ENCODE results near the gene BCOR.

Gene BCOR

GRCh38 chrX:40104630-40104984 is 6.8 kb upstream of the BCOR start:
- Histone ChIP-seq H3K9me3 (ENCODE audit: control insufficient read depth, insufficient read depth, low read length) (0 out of 2 replicates have a peak, but pooled peaks cover 2% of the 10 kb centered on the region), H3K27me3 (ENCODE audit: control insufficient read depth, insufficient read depth, low read length) (peaks cover 55% of the 10 kb centered on the region), H3K4me1 (ENCODE audit: control insufficient read depth, insufficient read depth, low read length) (peaks cover 31% of the 10 kb centered on the region), H3K27ac (ENCODE audit: low read depth, low read length) (no peak overlapping the region), H3K36me3 (ENCODE audit: control insufficient read depth, insufficient read depth, low read length) (no peaks in the 10 kb centered on the region), H3K9ac (ENCODE audit: low read depth, low read length) (no peak overlapping the region), H3K4me3 (ENCODE audit: low read depth, low read length) (peak overlapping the region; percentile 66)

GRCh38 chrX:40103565-40104323 is 6.0 kb upstream of the BCOR start:
- Histone ChIP-seq H3K9me3 (ENCODE audit: control insufficient read depth, insufficient read depth, low read length) (0 out of 2 replicates have a peak, but pooled peaks cover 2% of the 10 kb centered on the region), H3K27ac (ENCODE audit: low read depth, low read length) (no peak overlapping the region), H3K36me3 (ENCODE audit: control insufficient read depth, insufficient read depth, low read length) (no peaks in the 10 kb centered on the region), H3K4me1 (ENCODE audit: control insufficient read depth, insufficient read depth, low read length) (peaks cover 34% of the 10 kb centered on the region), H3K9ac (ENCODE audit: low read depth, low read length) (no peak overlapping the region), H3K4me3 (ENCODE audit: low read depth, low read length) (peak overlapping the region; percentile 66), H3K27me3 (ENCODE audit: control insufficient read depth, insufficient read depth, low read length) (peaks cover 59% of the 10 kb centered on the region)

DNA sequence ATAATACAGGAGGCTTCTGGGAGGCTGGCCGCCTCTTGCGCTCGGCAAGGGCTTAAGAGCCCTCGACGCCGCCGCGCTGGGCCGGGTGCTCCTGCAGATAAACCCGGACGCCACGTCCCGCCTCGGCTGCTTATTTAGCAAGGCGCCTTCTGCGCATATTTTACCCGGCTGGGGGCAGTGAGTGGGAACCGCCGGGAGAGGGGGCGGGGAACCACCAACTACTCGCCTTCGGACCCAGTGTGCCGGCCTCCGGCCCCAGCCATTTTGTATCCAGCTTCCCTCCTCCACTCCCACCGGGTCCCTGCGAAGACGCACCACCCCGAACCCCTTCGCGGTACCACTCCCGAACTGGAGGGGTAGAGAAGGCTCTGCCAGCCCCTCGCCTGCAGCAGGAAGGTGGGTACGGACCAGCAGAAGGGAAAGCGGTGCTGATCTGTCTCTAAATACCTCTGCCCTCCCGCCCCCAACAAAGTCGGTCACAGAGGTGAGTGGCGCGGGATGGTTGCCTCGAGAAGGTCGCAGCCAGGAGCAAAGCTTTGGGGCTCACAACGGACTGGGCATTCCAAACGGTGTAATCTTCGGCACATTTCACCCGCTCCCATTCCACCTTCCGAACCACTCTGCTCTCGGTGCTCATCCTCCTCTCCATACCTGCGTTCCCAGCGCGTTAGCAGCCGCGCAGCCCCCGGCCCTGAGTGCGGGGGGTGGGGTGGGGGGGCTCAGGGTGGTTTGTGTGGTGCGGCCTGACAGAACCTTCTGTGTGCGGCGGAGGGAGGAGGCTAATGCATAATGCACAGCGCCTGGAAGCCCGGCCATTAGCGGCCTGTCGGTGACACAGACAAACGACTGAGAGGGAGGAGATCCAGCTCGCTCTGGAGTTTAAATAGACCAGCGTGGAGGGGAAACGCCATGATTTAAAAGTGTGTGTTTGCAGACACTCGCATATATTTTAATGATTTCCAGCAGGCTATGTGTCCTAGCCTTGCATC is 4.9 kb upstream of the BCOR start:
- Histone ChIP-seq H3K9me3 (ENCODE audit: control insufficient read depth, insufficient read depth, low read length) (0 out of 2 replicates have a peak, but pooled peaks cover 2% of the 10 kb centered on the region), H3K36me3 (ENCODE audit: control insufficient read depth, insufficient read depth, low read length) (no peaks in the 10 kb centered on the region), H3K9ac (ENCODE audit: low read depth, low read length) (no peak overlapping the region), H3K4me1 (ENCODE audit: control insufficient read depth, insufficient read depth, low read length) (peaks cover 34% of the 10 kb centered on the region), H3K27me3 (ENCODE audit: control insufficient read depth, insufficient read depth, low read length) (peaks cover 59% of the 10 kb centered on the region), H3K27ac (ENCODE audit: low read depth, low read length) (no peak overlapping the region), H3K4me3 (ENCODE audit: low read depth, low read length) (peak overlapping the region; percentile 36)

GRCh38 chrX:40101430-40101802 is 3.7 kb upstream of the BCOR start:
- peaks cover 30% of the 10 kb centered on the region for H3K4me1 ChIP-seq (ENCODE audit: control insufficient read depth, insufficient read depth, low read length)
- H3K9me3 ChIP-seq (ENCODE audit: control insufficient read depth, insufficient read depth, low read length): 0 out of 2 replicates have a peak, but pooled peaks cover 2% of the 10 kb centered on the region
- no peak overlapping the region for H3K9ac ChIP-seq (ENCODE audit: low read depth, low read length)
- no peak overlapping the region for H3K4me3 ChIP-seq (ENCODE audit: low read depth, low read length)
- H3K27ac ChIP-seq (ENCODE audit: low read depth, low read length): no peak overlapping the region
- peaks cover 52% of the 10 kb centered on the region for H3K27me3 ChIP-seq (ENCODE audit: control insufficient read depth, insufficient read depth, low read length)
- H3K36me3 ChIP-seq (ENCODE audit: control insufficient read depth, insufficient read depth, low read length): no peaks in the 10 kb centered on the region

DNA sequence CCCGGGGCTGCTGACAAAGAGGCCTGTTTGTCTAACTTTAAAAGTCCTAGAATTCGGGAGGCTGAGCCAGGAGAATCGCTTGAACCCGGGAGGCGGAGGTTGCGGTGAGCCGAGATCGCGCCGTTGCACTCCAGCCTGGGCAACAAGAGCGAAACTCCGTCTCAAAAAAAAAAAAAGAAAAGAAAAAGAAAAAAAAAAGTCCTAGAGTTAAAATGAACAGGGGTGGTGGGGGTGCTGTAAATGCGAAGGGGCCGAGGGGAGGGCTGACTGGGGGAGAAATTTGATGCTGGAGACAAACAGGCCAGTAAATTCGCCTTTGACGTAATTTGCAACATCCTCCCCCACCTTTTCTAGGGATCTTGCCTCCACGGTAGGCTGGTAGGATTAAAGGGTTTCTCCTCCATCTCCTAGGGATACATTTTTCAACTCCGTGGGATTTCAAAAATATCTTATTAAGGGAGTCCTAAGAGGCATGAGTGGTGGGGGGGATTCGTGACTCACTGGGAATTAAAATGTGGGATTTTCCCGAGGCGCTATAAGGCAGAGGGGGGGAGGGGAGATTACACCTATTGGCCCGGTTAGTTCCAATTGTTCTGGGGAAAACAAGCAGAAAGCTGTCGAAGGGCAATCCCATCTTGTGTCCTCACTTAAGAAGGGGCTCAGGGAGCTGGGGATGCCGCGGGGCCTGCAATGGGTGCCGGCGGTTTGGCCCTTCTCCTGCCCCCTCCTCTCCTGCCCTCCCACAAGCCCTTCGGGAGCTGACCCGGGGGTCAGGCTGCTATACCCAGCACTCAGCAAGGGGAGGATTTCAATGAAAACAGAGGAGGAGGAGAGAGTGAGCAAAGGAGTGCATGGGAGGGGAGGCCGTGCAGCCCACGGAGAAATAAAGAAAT is 3.0 kb upstream of the BCOR start:
- peaks cover 30% of the 10 kb centered on the region for H3K4me1 ChIP-seq (ENCODE audit: control insufficient read depth, insufficient read depth, low read length)
- no peak overlapping the region for H3K9ac ChIP-seq (ENCODE audit: low read depth, low read length)
- no peaks in the 10 kb centered on the region for H3K36me3 ChIP-seq (ENCODE audit: control insufficient read depth, insufficient read depth, low read length)
- 0 out of 2 replicates have a peak, but pooled peaks cover 2% of the 10 kb centered on the region for H3K9me3 ChIP-seq (ENCODE audit: control insufficient read depth, insufficient read depth, low read length)
- H3K27me3 ChIP-seq (ENCODE audit: control insufficient read depth, insufficient read depth, low read length): peaks cover 52% of the 10 kb centered on the region
- peak overlapping the region; percentile 55 for H3K27ac ChIP-seq (ENCODE audit: low read depth, low read length)
- peak overlapping the region; percentile 37 for H3K4me3 ChIP-seq (ENCODE audit: low read depth, low read length)

GRCh38 chrX:40100141-40100536 is 2.4 kb upstream of the BCOR start:
- Histone ChIP-seq H3K27me3 (ENCODE audit: control insufficient read depth, insufficient read depth, low read length) (peaks cover 56% of the 10 kb centered on the region), H3K4me1 (ENCODE audit: control insufficient read depth, insufficient read depth, low read length) (peaks cover 30% of the 10 kb centered on the region), H3K4me3 (ENCODE audit: low read depth, low read length) (peak overlapping the region; percentile 30; the same call in 1 of the 2 replicates), H3K27ac (ENCODE audit: low read depth, low read length) (no peak overlapping the region), H3K36me3 (ENCODE audit: control insufficient read depth, insufficient read depth, low read length) (no peaks in the 10 kb centered on the region), H3K9me3 (ENCODE audit: control insufficient read depth, insufficient read depth, low read length) (0 out of 2 replicates have a peak, but pooled peaks cover 5% of the 10 kb centered on the region), H3K9ac (ENCODE audit: low read depth, low read length) (no peak overlapping the region)

GRCh38 chrX:40099055-40099958 is 1.5 kb upstream of the BCOR start:
- H3K4me1 ChIP-seq (ENCODE audit: control insufficient read depth, insufficient read depth, low read length): peaks cover 30% of the 10 kb centered on the region
- no peak overlapping the region; the same call in 1 of the 2 replicates for H3K9ac ChIP-seq (ENCODE audit: low read depth, low read length)
- H3K27ac ChIP-seq (ENCODE audit: low read depth, low read length): no peak overlapping the region
- H3K9me3 ChIP-seq (ENCODE audit: control insufficient read depth, insufficient read depth, low read length): 0 out of 2 replicates have a peak, but pooled peaks cover 5% of the 10 kb centered on the region
- peak overlapping the region; percentile 56 for H3K4me3 ChIP-seq (ENCODE audit: low read depth, low read length)
- H3K27me3 ChIP-seq (ENCODE audit: control insufficient read depth, insufficient read depth, low read length): peaks cover 58% of the 10 kb centered on the region
- no peaks in the 10 kb centered on the region for H3K36me3 ChIP-seq (ENCODE audit: control insufficient read depth, insufficient read depth, low read length)

DNA sequence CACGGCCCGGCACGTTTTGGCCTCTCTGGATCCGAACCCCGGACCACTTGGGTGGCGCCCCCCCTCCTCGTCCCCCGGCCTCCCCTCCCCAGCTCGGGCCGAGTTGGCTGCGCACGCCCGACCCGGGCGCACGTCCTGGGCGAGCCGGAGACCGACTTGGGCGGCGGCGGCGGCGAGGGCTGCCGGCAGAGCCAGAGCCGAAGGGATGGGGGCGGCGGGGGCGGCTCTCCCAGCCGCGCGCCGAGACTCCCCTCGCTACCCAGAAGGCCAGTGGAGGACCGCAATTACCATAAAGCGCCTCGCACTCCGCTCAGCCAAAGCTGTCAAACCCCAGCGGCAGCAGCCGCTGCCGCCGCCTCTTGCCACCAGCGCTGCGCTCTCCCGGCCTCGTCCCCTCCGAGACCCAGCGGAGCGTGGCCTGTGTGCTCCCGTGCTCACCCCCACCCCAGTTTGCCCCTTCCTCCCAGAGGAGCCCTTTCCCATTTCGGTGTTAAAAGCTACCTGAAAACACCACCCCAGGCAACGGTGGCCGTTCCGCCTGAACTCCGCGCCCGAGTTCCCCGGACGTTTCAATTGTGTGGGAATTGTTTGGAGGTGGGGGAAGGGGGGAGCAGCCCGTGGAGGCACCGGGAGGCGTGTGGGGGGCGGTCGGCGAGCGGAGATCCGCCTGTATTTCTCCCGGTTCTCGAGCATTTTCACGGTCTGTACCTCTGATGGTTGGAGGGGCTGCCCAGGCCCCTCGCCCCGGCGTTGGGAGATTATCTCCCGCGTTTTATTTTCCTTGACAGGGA is 701 bp upstream of the BCOR start:
- Histone ChIP-seq H3K4me1 (ENCODE audit: control insufficient read depth, insufficient read depth, low read length) (peaks cover 30% of the 10 kb centered on the region), H3K4me3 (ENCODE audit: low read depth, low read length) (peak overlapping the region; percentile 56), H3K9me3 (ENCODE audit: control insufficient read depth, insufficient read depth, low read length) (0 out of 2 replicates have a peak, but pooled peaks cover 5% of the 10 kb centered on the region), H3K9ac (ENCODE audit: low read depth, low read length) (no peak overlapping the region; the same call in 1 of the 2 replicates), H3K36me3 (ENCODE audit: control insufficient read depth, insufficient read depth, low read length) (no peaks in the 10 kb centered on the region), H3K27me3 (ENCODE audit: control insufficient read depth, insufficient read depth, low read length) (peaks cover 58% of the 10 kb centered on the region), H3K27ac (ENCODE audit: low read depth, low read length) (peak overlapping the region; percentile 51)

DNA sequence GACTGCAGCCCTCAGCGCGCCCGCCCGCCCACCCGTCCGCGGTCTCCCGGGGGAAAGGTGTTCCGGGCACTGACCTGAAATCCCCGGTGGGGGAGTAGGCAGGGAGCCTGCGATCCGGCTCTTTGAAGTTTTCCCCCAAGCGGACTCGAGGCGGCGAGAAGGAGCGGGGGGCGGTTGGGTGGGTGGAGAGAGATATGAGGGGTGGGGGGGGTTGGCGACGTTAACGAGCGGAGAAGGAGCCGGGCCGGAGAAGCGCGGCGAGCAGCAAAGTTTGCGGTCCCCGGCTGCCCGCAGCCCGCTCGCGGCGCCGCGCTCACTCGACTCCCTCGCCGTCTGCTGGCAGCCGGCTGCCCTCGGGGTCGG is 636 bp downstream of the BCOR start:
- H3K4me3 ChIP-seq (ENCODE audit: low read depth, low read length): peak overlapping the region; percentile 74; the same call in 1 of the 2 replicates
- H3K27ac ChIP-seq (ENCODE audit: low read depth, low read length): no peak overlapping the region
- H3K9ac ChIP-seq (ENCODE audit: low read depth, low read length): no peak overlapping the region
- no peaks in the 10 kb centered on the region for H3K36me3 ChIP-seq (ENCODE audit: control insufficient read depth, insufficient read depth, low read length)
- H3K9me3 ChIP-seq (ENCODE audit: control insufficient read depth, insufficient read depth, low read length): 0 out of 2 replicates have a peak, but pooled peaks cover 5% of the 10 kb centered on the region
- peaks cover 44% of the 10 kb centered on the region for H3K27me3 ChIP-seq (ENCODE audit: control insufficient read depth, insufficient read depth, low read length)
- peaks cover 30% of the 10 kb centered on the region for H3K4me1 ChIP-seq (ENCODE audit: control insufficient read depth, insufficient read depth, low read length)
